VCaP (cell line): ENCODE results near the gene ALDH3A1.

Experiments used
- H3K27ac ChIP-seq: fragments of 450-650 bp; 2 replicates; pipeline ENCODE4 v1.5.1; 2017
- TF ChIP-seq, protein P1 (sequence below): fragments of 450-650 bp; conservative IDR thresholded peaks from 2 replicates; pipeline ENCODE4 v1.5.1; 2017; ENCODE audit warnings: mild to moderate bottlenecking, moderate library complexity

Gene ALDH3A1

DNA sequence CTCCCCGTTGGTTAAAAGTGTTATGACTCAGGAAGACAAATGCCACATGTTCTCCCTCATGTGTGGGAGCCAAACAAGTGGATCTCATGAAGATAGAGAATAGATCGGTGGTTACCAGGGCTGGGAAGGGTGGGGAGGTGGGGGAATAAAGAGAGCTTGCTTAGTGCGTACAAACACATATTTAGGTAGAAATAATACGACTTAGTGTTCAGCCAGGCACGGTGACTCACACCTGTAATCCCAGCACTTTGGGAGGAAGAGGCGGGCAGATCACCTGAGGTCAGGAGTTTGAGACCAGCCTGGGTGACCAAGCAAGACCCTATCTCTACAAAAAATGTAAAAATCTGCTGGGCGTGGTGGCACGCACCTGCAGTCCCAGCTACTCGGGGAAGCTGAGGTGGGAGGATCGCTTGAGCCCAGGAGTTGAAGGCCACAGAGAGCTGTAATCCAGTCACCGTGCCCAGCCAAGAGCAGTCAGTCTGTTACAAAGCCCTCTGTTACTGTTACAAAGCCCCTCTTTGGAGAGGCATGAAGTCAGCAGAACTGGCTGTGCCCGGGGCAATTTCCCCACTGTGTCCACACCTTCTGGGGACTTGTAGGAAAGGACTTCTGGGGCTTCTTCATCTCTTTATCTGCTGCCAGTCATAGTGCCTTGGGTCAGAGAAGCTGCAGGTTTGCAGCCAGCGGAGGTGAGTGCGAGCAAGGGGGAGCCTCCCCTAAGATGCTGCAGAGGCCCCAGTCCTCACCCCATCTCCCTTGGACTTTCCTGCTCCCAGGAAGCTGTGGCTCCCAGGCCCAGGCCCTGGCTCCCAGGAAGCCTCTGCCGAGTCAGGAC is 4.3 kb upstream of the ALDH3A1 start:
- no peak overlapping the region for H3K27ac ChIP-seq
- TF ChIP-seq, protein P1, sequence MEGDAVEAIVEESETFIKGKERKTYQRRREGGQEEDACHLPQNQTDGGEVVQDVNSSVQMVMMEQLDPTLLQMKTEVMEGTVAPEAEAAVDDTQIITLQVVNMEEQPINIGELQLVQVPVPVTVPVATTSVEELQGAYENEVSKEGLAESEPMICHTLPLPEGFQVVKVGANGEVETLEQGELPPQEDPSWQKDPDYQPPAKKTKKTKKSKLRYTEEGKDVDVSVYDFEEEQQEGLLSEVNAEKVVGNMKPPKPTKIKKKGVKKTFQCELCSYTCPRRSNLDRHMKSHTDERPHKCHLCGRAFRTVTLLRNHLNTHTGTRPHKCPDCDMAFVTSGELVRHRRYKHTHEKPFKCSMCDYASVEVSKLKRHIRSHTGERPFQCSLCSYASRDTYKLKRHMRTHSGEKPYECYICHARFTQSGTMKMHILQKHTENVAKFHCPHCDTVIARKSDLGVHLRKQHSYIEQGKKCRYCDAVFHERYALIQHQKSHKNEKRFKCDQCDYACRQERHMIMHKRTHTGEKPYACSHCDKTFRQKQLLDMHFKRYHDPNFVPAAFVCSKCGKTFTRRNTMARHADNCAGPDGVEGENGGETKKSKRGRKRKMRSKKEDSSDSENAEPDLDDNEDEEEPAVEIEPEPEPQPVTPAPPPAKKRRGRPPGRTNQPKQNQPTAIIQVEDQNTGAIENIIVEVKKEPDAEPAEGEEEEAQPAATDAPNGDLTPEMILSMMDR = no peak

DNA sequence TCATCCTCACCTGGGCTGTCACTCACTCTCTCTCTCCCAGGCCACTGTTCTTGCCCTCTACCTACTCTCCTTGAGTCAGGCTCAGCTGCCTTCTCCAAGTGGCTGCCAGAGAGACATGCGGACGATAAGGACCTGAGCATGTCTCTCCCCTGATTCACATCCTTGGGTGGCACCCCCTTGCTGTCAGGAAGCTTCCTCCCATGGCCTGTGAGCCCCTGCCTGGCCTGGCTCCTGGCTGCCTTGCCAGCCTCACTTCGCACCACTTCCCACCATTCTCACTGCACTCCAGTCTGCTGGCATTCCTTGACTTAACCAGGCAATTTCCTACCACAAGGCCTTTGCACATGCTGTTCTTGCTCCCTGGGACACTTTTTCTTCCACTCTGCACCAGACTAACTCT is 2.7 kb upstream of the ALDH3A1 start:
- no peak overlapping the region for H3K27ac ChIP-seq
- TF ChIP-seq, protein P1 = no peak

DNA sequence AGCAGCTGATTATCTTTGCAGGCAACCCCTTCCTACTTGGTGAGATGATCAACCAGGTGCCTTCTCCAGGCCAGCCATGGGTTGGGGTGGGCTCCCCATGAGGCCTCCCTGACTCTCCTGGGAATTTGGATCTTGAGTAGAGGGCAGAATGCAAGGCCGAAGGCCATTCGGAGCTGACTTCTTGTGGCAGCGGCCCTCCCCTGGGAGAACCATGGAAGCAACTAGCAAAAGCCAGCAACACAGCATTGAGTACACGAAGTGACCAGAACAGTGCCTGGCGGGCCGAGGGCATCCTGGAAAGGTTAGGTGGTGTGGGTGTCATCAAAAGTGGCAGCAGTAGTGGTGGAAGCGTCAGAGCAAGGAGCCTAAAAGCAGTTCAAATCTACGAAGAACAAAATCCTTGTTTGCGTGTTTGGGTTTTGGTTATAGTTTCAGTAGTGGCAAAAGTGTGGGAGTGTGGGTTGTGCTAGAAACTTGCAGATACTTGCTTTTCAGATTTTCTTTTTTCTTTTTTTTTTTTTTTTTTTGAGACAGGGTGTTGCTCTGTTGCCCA is 2.0 kb upstream of the ALDH3A1 start:
- TF ChIP-seq, protein P1 = no peak
- H3K27ac ChIP-seq = no peak overlapping the region

DNA sequence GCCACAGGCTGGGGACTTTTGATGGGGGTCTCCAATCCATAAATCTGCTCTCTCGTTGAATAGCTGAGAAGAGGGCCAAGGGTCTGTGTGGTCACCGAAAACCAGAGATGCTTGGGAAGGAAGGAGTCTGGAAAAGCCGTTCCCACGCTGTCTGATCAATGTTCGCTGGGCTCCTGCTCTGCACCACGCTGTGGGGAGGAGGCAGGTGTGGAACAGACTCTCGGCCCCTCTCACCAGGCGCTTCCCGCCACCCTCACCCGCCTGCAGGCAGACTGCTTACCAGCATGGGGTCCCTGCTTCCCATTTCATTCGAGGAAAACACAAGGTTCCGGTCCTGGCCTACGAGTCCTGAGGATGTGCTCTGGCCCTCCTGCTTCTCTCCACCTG is 702 bp upstream of the ALDH3A1 start:
- no peak overlapping the region for H3K27ac ChIP-seq

DNA sequence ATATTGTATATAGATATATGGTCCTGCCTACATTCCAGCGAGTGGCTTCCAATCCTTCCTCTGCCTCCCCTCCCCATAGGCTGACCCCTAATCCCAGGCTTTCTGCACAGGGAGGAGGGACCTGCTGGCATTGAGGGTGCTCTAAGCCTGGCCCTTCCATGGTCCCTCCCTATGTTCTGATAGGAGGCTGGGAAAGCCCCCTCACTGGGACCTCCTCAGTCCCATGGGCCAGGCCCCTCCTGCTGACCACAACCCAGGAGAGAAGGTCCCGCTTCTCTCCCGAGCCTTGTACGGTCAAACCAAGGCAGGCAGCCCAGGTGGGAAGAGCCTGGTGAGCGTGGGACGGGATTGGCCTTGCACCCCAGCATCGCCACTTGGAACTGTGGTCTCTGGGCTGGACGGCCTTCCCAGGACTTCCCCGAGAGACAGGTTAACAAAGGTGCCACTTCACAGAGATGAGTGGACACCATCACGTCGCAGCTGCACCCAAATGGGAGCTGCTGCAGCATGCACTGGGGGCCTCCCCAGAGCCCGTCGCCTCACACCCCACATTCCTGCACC is 859 bp downstream of the ALDH3A1 start:
- H3K27ac ChIP-seq = no peak overlapping the region

More for the DNA sequence above, 702 bp upstream of the ALDH3A1 start:
- TF ChIP-seq, protein P1 = no peak

DNA sequence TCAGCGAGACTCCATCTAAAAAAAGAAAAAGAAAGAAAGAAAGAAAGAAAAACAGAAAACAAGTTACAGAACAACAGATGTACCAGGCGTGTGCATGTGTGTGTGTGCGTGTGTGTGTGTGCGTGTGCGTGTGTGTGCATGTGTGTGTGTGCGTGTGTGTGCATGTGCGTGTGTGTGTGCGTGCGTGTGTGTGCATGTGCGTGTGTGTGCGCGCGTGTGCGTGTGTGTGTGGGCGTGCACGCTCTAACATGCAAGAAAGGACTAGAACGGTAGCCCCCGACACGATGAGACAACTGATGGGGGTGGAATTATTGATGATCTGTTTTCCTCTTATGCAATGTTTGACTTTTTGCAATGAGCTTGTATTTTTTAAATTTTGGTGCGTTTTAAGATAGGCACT is 1.6 kb downstream of the ALDH3A1 start:
- H3K27ac ChIP-seq = no peak overlapping the region
- TF ChIP-seq, protein P1 = no peak

More for the DNA sequence above, 859 bp downstream of the ALDH3A1 start:
- TF ChIP-seq, protein P1 = no peak

DNA sequence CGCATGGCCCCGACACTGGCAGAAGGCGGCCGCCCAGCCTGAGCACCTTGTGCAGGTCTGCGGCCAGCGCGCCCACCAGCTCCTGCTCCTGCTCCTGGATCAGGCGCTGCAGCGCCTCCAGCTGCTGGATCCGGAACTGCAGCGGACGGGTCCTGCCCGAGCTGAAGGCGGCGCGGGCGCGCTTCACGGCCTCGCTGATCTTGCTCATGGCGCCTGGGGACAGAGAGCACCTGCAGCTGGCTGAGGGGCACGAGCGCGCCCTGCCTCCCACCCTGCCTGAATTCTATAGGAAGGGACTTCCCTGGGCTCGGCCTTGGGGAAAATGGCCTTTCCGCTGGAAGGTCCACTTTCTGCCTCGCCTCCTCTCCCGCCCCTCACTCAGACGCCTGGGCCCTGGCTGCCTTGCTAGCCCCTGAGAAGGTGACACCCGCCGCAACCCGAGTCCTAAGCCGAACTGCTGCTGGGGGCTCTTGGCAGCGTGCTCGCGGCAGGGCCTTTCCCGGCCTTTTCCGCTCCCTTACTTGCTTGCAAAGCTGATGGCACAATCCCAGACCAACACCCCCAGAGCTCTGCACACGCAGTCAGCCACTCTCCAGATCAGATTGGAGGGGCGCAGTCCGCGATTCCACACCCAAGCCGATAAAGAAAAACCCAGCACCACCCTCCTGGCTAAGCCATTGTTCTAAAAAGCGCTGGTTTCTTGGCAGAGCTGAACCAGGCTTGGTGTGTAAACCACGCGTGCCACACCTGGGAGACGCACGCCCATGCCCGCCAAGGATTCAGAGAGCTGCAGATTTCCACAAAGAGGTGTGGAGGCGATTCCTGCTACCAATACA is 3.0 kb downstream of the ALDH3A1 start:
- no peak overlapping the region for H3K27ac ChIP-seq
- TF ChIP-seq, protein P1 = peak; percentile 35
